Stimulated activated naive CD8-positive, alpha-beta T cell treated with anti-CD3 and anti-CD28 coated beads, Interleukin-15, Interleukin-2, amounts not matched to agents 100 ng/mL and 50 ng/mL, for 24 hours (primary cell): Measurements from ENCODE around the gene PACRG.
"Not testable (repeated sequence)": the region's sequence is repeated elsewhere in the genome, so short reads cannot be mapped to it uniquely, and the experiment has no call there.

Experiments
- H3K27ac Mint-ChIP-seq: one replicate; pipeline ENCODE4 v1.8.0; 2021; ENCODE audit warnings: mild to moderate bottlenecking, mixed read lengths
- H3K27me3 Mint-ChIP-seq: one replicate; pipeline ENCODE4 v1.8.0; 2021; ENCODE audit warnings: mixed read lengths
- H3K36me3 Mint-ChIP-seq: one replicate; pipeline ENCODE4 v1.8.0; 2021; ENCODE audit warnings: low read depth, mixed read lengths
- H3K4me1 Mint-ChIP-seq: one replicate; pipeline ENCODE4 v1.8.0; 2021; ENCODE audit warnings: low read depth, mixed read lengths
- H3K4me3 Mint-ChIP-seq: one replicate; pipeline ENCODE4 v1.8.0; 2021; ENCODE audit warnings: mild to moderate bottlenecking, mixed read lengths
- H3K9me3 Mint-ChIP-seq: one replicate; pipeline ENCODE4 v1.8.0; 2021; ENCODE audit warnings: mixed read lengths

PACRG gene

DNA sequence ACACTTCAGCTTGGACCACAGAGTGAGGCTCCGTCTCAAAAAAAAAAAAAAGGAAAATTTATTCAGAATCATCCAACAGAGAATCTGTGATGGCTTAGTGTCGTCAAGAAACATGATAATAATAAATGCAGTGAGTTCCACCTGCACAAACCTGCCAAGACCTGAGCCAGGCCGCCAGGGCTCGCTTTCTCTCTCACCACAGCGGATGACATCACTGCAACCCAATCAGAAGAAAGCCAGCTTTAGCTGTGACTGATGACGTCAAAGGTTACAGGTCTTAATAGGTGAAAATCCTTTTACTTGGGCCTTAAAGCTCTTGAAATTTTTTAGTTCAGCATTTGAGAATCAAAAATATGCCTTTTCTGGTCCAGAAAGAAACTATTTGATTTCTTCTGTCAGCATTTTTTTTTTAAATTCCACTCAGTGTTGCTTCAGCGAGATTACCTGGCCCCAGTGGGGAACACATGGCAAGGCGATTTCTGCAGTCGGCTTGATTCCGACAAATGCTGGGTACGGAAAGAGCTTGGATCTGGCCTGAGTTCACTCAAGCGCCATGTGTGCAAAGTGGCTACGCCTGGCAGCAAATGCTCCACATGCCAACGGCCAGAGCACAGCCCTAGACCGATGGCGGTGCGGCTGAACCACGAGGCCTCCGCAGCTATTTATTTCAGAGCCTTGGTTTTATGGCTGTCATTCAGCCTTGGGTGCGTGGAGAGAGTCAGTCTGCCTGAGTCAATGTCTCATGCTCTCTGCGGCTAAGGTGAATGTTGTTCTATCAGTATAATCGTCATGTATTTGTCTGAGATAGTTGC lies 581.1 kb downstream of the PACRG start:
- H3K4me1 Mint-ChIP-seq, result no peaks in the 10 kb centered on the region
- H3K36me3 Mint-ChIP-seq, result no peaks in the 10 kb centered on the region
- no peaks in the 10 kb centered on the region for H3K9me3 Mint-ChIP-seq
- no peak overlapping the region for H3K4me3 Mint-ChIP-seq
- H3K27me3 Mint-ChIP-seq, result peaks cover 15% of the 10 kb centered on the region
- H3K27ac Mint-ChIP-seq, result no peak overlapping the region

DNA sequence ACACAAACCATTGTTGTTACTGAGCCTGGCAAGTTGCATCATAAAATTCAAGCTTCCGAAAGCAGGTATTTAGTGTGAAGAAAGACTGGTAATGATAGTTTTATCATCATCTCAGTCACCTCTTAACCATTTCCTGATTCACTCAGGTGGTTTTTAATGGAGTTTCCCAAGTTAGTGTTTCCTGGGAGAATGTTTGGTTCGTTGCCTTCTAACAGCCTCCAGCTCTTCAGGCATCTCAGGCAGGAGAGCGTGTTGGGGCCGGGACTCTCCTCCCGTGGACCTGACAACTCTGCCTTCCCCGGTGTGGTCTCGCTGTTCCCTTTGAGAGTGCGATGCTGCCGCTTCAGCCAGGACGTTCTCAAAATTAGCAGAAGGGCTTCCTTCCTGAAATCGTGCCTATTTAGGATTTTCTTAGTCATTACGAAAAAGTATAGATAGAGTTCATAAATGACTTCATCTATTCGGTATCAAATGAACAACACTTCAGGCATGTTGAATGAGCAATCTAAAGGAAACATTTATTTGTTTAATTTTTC lies 581.8 kb downstream of the PACRG start:
- H3K4me3 Mint-ChIP-seq, result no peak overlapping the region
- H3K27ac Mint-ChIP-seq, result no peak overlapping the region
- H3K27me3 Mint-ChIP-seq, result peaks cover 15% of the 10 kb centered on the region
- no peaks in the 10 kb centered on the region for H3K4me1 Mint-ChIP-seq
- H3K36me3 Mint-ChIP-seq, result no peaks in the 10 kb centered on the region
- H3K9me3 Mint-ChIP-seq, result no peaks in the 10 kb centered on the region

DNA sequence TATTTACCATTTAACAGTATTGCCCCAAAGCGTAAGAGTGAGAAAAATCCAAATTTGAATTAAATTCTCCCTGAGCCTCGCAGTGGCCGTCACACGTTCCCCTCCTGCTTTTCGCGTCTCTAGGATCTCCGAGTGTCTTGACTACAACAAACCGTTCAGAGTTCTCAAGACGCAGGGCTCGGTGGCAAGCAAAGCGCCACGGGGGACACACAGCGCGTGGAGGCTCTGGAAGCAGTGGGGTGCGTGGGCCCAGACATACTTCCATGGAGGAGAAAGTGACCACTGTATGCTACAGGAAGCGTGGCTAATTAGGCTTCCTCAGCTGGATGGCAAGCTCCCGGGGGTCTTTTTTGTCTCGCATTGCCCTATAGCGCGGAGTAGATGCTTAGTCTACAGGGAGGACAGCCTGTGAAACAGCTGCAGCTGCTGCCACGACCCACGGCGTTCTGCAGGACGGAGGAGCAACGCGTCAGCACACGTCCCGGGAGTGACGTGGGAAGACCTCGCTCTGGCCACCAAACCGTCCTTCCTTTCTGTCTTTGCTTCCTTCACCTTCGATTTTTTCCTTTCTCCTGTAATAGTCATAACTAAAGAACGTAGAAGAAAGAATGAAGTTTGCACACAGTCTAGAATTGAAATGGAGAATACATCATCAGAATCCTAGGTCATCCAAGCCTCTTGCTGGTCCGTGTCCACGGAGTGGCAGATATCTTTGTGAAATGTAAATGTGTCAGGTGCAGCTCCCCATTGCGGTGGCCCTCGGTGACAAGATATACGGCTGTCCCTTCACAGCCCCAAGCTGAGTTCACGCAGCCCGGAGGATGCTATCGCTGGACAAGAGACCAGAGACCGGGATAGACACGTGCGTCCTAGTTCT lies 582.6 kb downstream of the PACRG start:
- Mint-ChIP-seq H3K27me3 (peaks cover 15% of the 10 kb centered on the region), H3K4me1 (no peaks in the 10 kb centered on the region), H3K9me3 (no peaks in the 10 kb centered on the region), H3K27ac (no peak overlapping the region), H3K4me3 (no peak overlapping the region), H3K36me3 (no peaks in the 10 kb centered on the region)

DNA sequence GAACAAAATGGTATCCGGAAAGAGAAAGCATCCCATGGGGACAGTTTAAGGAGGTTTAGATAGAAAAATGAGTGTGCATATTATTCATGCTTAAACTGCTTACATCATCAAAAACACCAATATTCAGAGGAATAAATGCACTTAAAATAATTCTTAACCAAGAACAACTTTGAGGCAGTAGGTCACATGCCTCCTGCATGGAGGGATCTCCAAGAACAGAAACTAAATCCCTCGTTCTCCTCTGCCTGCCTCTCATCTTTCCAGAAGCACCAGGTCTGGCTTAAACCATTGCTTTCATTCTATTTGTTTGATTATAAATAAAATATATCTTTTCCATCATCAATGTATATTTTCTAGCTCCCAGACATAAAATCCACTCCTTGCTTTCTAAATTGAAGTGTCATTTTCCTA lies 583.2 kb downstream of the PACRG start:
- no peaks in the 10 kb centered on the region for H3K9me3 Mint-ChIP-seq
- no peak overlapping the region for H3K4me3 Mint-ChIP-seq
- peaks cover 15% of the 10 kb centered on the region for H3K27me3 Mint-ChIP-seq
- H3K27ac Mint-ChIP-seq, result no peak overlapping the region
- no peaks in the 10 kb centered on the region for H3K36me3 Mint-ChIP-seq
- no peaks in the 10 kb centered on the region for H3K4me1 Mint-ChIP-seq

DNA sequence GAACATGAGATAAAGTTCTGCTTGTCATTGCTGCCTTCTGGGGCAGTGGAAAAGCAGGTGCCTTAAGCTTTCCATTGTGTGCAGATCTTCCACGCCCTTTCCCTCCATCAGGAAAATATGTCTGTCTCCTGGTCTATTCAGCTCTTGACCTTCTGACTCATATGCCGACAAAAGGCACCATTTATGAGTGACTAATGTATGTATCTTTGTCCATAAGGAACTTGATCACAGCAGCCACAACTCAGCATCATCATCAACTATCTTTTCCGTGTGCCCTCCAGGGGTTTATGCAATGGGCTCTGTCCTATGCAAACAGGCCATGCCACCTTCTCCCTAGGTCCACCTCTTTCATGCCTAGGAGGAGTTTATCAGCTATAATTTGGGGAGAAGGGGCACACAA lies 584.1 kb downstream of the PACRG start:
- H3K9me3 Mint-ChIP-seq, result no peaks in the 10 kb centered on the region
- H3K27me3 Mint-ChIP-seq, result peaks cover 15% of the 10 kb centered on the region
- H3K36me3 Mint-ChIP-seq, result no peaks in the 10 kb centered on the region
- H3K4me3 Mint-ChIP-seq, result no peak overlapping the region
- H3K27ac Mint-ChIP-seq, result no peak overlapping the region
- no peaks in the 10 kb centered on the region for H3K4me1 Mint-ChIP-seq

DNA sequence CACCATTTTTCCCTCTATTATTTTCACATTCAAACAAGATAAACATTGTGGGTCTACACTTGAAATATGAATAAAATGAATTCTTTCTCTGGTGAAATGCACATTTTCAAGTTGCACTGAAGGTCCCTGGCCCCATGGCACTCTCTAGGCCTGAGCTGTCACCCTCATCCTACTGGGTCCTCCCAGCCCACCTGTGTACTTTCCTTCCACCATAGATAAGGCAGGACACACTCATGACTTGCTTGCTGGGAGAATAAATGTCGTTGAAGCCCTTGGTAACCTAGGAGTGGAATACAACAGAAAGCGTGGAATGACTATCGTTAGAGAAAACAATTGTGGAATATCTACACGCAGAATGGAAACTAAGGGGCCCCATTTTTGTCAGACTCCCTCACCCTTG lies 585.8 kb downstream of the PACRG start:
- H3K27ac Mint-ChIP-seq, result no peak overlapping the region
- H3K9me3 Mint-ChIP-seq, result no peaks in the 10 kb centered on the region
- no peaks in the 10 kb centered on the region for H3K4me1 Mint-ChIP-seq
- H3K36me3 Mint-ChIP-seq, result no peaks in the 10 kb centered on the region
- H3K4me3 Mint-ChIP-seq, result no peak overlapping the region
- H3K27me3 Mint-ChIP-seq, result peaks cover 15% of the 10 kb centered on the region

DNA sequence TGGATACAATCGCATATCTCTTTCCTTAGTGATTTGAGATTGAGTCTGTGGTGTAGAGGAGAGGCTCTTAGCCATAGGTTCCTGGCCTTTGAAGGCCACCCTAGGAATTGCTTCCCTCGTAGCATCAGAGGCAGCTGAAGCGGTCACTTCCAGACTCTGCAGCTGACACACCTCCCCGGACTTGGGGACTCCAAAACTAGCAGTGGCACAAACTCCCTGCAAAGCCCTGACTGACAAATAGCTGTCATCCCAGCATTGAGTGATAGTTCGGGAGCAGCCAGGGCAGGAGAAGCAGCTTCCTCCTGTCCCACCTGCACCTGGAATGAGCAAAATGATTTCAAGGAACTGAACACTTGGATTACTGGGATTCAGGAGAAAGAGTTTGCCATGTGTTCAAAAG lies 586.2 kb downstream of the PACRG start:
- H3K36me3 Mint-ChIP-seq, result no peaks in the 10 kb centered on the region
- H3K9me3 Mint-ChIP-seq, result no peaks in the 10 kb centered on the region
- no peaks in the 10 kb centered on the region for H3K4me1 Mint-ChIP-seq
- H3K27me3 Mint-ChIP-seq, result peaks cover 15% of the 10 kb centered on the region
- H3K4me3 Mint-ChIP-seq, result no peak overlapping the region
- H3K27ac Mint-ChIP-seq, result no peak overlapping the region

DNA sequence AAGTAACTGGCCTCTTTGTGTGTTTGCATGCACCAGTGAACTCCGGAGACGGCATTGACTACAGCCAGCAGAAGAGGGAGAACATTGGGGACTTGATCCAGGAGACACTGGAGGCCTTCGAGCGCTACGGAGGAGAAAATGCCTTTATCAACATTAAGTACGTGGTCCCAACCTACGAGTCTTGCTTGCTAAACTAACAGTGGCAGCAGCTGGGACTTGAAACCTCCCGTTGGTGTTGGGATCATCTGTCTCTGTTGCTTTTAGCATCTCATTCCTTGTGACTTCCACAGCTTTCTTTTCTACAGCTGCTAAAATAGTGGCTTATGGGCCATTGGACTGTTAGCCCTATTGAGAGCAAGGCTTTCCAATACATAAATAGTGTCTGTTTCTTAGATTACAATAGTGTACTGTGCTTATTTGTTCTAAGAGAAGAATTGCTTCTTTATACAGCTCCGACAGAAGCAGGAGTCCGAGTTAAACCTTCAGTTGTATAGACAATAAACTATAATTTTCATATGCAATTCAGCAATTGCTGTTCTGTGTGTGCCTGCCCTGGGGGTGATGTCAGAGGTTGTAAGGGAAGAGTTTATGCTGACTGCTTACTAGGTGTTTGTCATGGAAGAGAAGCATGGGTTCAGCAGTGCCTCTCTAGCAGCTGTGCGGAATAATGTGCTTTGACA lies 587.2 kb downstream of the PACRG start:
- Mint-ChIP-seq H3K27ac (no peak overlapping the region), H3K27me3 (peaks cover 15% of the 10 kb centered on the region), H3K9me3 (no peaks in the 10 kb centered on the region), H3K4me1 (no peaks in the 10 kb centered on the region), H3K4me3 (no peak overlapping the region), H3K36me3 (no peaks in the 10 kb centered on the region)

DNA sequence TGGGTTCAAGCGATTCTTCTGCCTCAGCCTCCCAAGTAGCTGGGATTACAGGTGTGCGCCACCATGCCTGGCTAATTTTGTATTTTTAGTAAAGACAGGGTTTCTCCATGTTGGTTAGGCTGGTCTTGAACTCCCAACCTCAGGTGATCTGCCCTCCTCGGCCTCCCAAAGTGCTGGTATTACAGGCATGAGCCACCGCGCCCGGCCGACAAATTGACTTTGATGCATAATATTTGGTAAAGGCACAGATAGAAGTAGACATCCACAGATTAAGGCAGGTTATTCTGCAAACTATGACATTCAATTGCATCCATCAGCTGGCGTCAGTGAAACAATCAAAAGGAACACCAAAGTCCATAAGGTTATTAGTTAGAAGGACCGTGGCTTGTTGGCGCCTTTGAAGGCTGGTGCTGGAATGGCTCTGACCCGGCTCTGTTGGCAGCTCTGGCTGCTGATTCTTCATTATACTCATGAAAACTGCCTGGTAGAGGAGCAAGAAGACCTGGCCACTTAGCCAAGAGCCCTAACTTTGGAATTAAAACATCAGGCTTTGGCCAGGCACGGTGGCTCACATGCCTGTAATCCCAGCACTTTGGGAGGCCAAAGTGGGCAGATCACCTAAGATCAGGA lies 589.2 kb downstream of the PACRG start:
- not testable (repeated sequence) for H3K4me1 Mint-ChIP-seq, H3K36me3 Mint-ChIP-seq, H3K27me3 Mint-ChIP-seq, H3K4me3 Mint-ChIP-seq, H3K27ac Mint-ChIP-seq, H3K9me3 Mint-ChIP-seq

DNA sequence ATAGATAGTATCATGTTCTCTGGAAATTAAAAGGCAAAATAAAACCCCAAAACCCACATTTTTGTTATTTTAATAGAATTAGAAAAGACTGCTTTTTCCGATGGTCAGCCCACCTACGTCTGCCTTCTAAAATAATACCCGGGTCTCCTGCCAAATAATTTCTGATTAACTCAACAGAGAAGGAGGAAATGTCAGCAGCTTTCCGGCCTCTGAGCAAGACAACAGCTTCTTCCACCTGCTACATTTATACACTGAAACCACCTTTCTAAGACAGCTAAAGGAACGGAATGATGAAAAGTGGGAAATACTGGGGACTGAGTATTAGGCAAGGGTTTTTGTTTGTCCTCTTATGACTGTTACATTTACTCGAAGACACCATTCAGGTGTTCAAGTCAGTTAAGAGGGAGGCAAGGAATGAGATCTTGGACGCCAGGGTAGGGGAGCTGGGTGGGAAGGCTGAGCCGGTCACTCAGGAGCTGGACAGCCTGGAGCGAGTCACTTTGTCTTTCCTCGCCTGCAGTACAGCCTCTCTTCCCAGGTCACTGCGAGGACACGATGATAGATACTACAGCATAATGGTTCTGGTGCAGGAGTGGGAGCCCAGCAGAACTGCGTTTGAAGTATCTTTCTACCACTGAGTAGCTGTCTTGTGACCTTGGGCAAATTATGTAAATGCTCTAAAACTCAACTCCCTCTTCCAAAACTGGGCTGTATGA lies 590.5 kb downstream of the PACRG start:
- H3K4me1 Mint-ChIP-seq, result no peaks in the 10 kb centered on the region
- H3K27ac Mint-ChIP-seq, result no peak overlapping the region
- H3K4me3 Mint-ChIP-seq, result no peak overlapping the region
- no peaks in the 10 kb centered on the region for H3K27me3 Mint-ChIP-seq
- no peaks in the 10 kb centered on the region for H3K36me3 Mint-ChIP-seq
- no peaks in the 10 kb centered on the region for H3K9me3 Mint-ChIP-seq

DNA sequence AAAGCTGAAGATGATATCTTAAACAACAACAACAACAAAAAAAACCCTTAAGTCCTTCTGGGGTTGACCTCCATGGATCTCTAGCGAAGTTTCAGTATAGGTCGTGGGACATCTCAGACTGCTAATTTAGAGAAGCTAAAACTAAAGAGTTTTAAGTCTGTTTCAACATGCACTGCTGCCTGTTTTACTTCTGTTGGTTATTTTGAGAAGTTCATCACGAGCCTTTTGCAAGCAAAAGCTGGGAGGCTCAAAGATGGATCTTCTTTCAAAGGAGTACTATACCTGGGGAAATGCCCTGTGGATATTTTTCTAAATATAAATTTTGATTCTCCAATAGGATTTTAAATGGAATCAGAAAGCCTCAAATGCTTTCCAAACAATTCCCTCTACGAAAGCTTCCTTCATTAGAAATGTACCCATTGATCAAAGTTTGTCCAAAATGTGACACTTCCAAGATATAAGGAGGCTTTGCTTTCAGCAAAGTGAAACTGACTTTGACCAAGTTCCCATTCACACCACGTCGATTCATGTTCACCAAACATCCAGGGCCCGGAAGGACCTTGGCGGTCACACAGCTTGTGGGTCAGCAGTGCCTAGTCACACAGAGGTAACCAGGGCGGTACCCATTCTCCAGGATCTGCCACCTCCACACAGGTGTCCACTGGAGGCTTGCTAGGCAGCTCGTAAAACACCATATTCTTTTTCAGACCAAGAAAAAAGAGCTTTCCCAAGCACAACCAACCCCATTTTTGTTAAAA lies 592.0 kb downstream of the PACRG start:
- H3K27me3 Mint-ChIP-seq, result no peaks in the 10 kb centered on the region
- H3K4me3 Mint-ChIP-seq, result no peak overlapping the region
- no peaks in the 10 kb centered on the region for H3K4me1 Mint-ChIP-seq
- H3K27ac Mint-ChIP-seq, result no peak overlapping the region
- H3K9me3 Mint-ChIP-seq, result no peaks in the 10 kb centered on the region
- no peaks in the 10 kb centered on the region for H3K36me3 Mint-ChIP-seq

DNA sequence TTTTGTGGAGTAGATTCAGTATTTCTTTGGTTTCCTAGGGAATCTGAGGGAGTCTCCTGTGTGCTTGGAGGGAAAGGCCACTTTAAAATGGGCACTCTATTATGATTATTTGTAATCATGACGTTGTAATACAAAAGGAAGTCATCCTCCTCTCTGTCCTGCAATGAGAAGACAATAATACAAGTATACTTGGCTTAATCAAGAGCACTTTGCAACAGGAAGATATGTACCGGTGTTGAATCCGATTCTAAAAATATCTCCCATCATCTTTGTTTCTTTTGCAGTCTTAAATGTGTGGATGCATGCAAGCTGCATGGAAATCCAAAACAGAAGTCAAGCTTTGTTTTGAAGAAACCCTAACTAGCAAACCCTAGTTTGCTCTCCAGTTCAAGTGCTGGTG lies 592.6 kb downstream of the PACRG start:
- H3K27me3 Mint-ChIP-seq, result peaks cover 3% of the 10 kb centered on the region
- no peaks in the 10 kb centered on the region for H3K9me3 Mint-ChIP-seq
- no peak overlapping the region for H3K27ac Mint-ChIP-seq
- no peaks in the 10 kb centered on the region for H3K36me3 Mint-ChIP-seq
- no peak overlapping the region for H3K4me3 Mint-ChIP-seq
- H3K4me1 Mint-ChIP-seq, result no peaks in the 10 kb centered on the region

DNA sequence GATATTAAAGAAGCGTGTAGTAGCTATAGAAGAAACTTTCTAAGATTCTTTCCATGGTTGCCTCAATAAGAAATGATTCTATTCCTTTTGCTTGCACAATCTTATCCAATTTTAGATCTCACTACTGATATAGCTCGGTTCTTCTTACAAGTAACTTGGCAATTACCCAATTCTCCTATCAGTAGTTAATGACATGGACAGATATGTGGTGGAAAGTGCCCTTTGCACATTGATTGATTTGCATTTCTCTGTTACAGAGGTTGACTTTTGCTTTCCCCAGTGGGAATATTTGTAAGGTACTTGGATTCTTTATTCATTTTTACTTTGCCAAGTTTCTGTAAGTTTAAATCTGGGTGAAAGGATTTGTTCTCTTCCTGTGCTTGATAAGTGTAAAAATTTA lies 593.0 kb downstream of the PACRG start:
- Mint-ChIP-seq H3K27me3 (peaks cover 4% of the 10 kb centered on the region), H3K4me3 (no peak overlapping the region), H3K36me3 (no peaks in the 10 kb centered on the region), H3K4me1 (no peaks in the 10 kb centered on the region), H3K27ac (no peak overlapping the region), H3K9me3 (no peaks in the 10 kb centered on the region)
